Fibroblast of lung (primary cell): Measurements from ENCODE around the gene ABITRAM. TPM values are rescaled to one million over a fixed set of nuclear protein-coding genes. Genes with fewer than 3 reads are reported as not detected.

Source experiments
- DNase-seq, 2 donors: peaks; one replicate each; pipeline versions ENCODE4 v3.0.0 to v3.0.0-alpha.2; 2010; ENCODE audit warnings: low read depth in 2 of 2
- H2AFZ ChIP-seq: 2 replicates; pipeline ENCODE4 v1.5.1; 2012; ENCODE audit warnings: low read length, control low read depth, inconsistent platforms
- H3K27ac ChIP-seq: 2 replicates; pipeline ENCODE4 v1.5.1; 2011; ENCODE audit warnings: low read length, control low read depth; ENCODE audit not compliant: insufficient read depth
- H3K27me3 ChIP-seq: 2 replicates; pipeline ENCODE4 v1.5.1; 2011; ENCODE audit warnings: mild to moderate bottlenecking, low read length; ENCODE audit not compliant: control insufficient read depth, insufficient read depth
- H3K36me3 ChIP-seq: 2 replicates; pipeline ENCODE4 v1.5.1; 2011; ENCODE audit warnings: low read length; ENCODE audit not compliant: control insufficient read depth, insufficient read depth
- H3K4me1 ChIP-seq: 2 replicates; pipeline ENCODE4 v1.5.1; 2011; ENCODE audit warnings: low read length; ENCODE audit not compliant: control insufficient read depth, insufficient read depth; ENCODE audit errors: extremely low read depth
- H3K4me2 ChIP-seq: 2 replicates; pipeline ENCODE4 v1.5.1; 2011; ENCODE audit warnings: low read length, control low read depth; ENCODE audit not compliant: insufficient read depth; ENCODE audit errors: extremely low read depth
- H3K4me3 ChIP-seq, 4 experiments: fragments of 200-600 bp in 1 of 4; sonication (generic) in 1 of 4; replicated peaks in 1 of 4; 2 replicates each; pipeline ENCODE4 v1.5.1; 2011 to 2016; ENCODE audit warnings: low read length in 4 of 4, low read depth in 3 of 4, mild to moderate bottlenecking in 3 of 4, control low read depth in 2 of 4, inconsistent platforms in 1 of 4, mixed read lengths in 1 of 4; ENCODE audit not compliant: insufficient read depth in 1 of 4; ENCODE audit errors: control extremely low read depth in 1 of 4
- H3K79me2 ChIP-seq: 2 replicates; pipeline ENCODE4 v1.5.1; 2012; ENCODE audit warnings: mild to moderate bottlenecking, low read length, inconsistent platforms; ENCODE audit not compliant: control insufficient read depth, insufficient read depth
- H3K9ac ChIP-seq: 2 replicates; pipeline ENCODE4 v1.5.1; 2011; ENCODE audit warnings: mild to moderate bottlenecking, low read length, control low read depth; ENCODE audit not compliant: insufficient read depth
- H3K9me3 ChIP-seq: 2 replicates; pipeline ENCODE4 v1.5.1; 2012; ENCODE audit warnings: low read depth, low read length; ENCODE audit not compliant: control insufficient read depth, insufficient read depth
- H4K20me1 ChIP-seq: 2 replicates; pipeline ENCODE4 v1.5.1; 2011; ENCODE audit warnings: low read length; ENCODE audit not compliant: control insufficient read depth, insufficient read depth; ENCODE audit errors: extremely low read depth
- EZH2 ChIP-seq: IDR thresholded peaks from 2 replicates; pipeline ENCODE4 v1.5.1; 2012; ENCODE audit warnings: low read length, control low read depth, mild to moderate bottlenecking; ENCODE audit errors: missing control alignments
- polyA plus RNA-seq, 2 donors: library from polyadenylated mRNA; depleted of rRNA in 1 of 2; stranded (reverse) in 1 of 2; unstranded in 1 of 2; fragments of >200 nt; gene quantifications; 2 replicates each; pipeline ENCODE4 v1.2.1, GENCODE V29; 2011 to 2012; ENCODE audit warnings: missing spikeins in 1 of 2
- total RNA-seq: library from RNA; depleted of rRNA; stranded (reverse); fragments of >200 nt; gene quantifications from 2 replicates; pipeline ENCODE4 v1.2.1, GENCODE V29; 2014
- TF ChIP-seq, protein P1 (sequence below), 2 donors: IDR thresholded peaks in 1 of 2; conservative IDR thresholded peaks in 1 of 2; 1 replicate in 1 of 2; 2 replicates in 1 of 2; pipeline ENCODE4 v1.5.1; 2011 to 2012; ENCODE audit warnings: low read length in 2 of 2, control low read depth in 1 of 2, inconsistent platforms in 1 of 2, low read depth in 1 of 2, mild to moderate bottlenecking in 1 of 2

Gene ABITRAM
- total and polyA plus RNA-seq, 2 donors (not counting 1 experiment from before 2014, with no cell fraction given), result 8.8 to 24.8 TPM

DNA sequence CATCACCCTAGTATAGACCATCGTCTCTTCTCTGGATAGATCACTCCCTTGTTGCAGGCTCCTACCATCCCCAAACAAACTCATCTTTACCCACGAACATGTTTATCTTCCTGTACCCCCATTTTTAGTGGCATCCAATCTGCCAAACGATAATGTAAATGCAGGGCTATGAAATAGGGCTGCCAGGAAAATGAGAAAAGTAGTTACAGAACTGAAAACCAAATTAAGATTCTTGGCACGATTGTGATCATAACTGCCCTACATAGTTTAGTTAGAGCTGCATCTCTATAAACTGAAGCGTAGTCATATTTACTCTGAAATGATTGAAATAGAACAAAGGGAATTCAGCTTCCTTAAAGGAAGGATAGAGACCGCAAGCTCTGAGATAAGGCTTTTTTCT, 26.1 kb downstream of the ABITRAM start:
- Histone ChIP-seq H3K4me1 (no peaks in the 10 kb centered on the region), H4K20me1 (no peaks in the 10 kb centered on the region), H3K9ac (no peak overlapping the region), H2AFZ (no peak overlapping the region), H3K4me3 (no peak overlapping the region), H3K36me3 (no peaks in the 10 kb centered on the region), H3K79me2 (no peaks in the 10 kb centered on the region), H3K4me2 (no peak overlapping the region), H3K27ac (no peak overlapping the region), H3K9me3 (no peaks in the 10 kb centered on the region), H3K27me3 (no peaks in the 10 kb centered on the region)
- TF ChIP-seq, protein P1, sequence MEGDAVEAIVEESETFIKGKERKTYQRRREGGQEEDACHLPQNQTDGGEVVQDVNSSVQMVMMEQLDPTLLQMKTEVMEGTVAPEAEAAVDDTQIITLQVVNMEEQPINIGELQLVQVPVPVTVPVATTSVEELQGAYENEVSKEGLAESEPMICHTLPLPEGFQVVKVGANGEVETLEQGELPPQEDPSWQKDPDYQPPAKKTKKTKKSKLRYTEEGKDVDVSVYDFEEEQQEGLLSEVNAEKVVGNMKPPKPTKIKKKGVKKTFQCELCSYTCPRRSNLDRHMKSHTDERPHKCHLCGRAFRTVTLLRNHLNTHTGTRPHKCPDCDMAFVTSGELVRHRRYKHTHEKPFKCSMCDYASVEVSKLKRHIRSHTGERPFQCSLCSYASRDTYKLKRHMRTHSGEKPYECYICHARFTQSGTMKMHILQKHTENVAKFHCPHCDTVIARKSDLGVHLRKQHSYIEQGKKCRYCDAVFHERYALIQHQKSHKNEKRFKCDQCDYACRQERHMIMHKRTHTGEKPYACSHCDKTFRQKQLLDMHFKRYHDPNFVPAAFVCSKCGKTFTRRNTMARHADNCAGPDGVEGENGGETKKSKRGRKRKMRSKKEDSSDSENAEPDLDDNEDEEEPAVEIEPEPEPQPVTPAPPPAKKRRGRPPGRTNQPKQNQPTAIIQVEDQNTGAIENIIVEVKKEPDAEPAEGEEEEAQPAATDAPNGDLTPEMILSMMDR (conservative IDR thresholded peaks at IDR 0.05 in 1 of 2, IDR thresholded peaks at IDR 0.05 in 1 of 2; ENCODE audit: low read depth in 1 of 2, low read length in 2 of 2), result no peak
- no peak for TF ChIP-seq EZH2
- no peak for DNase-seq

DNA sequence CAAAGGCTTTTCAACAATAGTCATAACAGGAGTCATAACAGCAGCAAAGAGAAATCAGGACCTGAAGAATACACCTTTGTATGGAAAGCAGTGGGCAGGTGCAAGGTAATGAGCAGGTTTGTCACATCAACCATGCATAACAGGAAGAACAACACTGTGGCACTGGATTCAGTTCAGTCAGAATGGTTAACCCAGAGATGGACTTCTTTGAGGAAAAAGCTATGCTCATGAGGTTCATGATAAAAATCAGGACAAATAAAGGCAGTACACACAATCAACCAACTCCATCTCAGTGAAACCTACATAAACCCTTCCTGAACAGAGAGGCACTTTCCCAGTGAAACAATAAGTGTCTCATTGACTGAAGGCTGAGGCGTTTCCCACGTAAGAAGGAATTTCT, 27.0 kb downstream of the ABITRAM start:
- no peaks in the 10 kb centered on the region for H3K9me3 ChIP-seq
- no peaks in the 10 kb centered on the region for H4K20me1 ChIP-seq
- no peaks in the 10 kb centered on the region for H3K4me1 ChIP-seq
- H3K4me2 ChIP-seq, result no peak overlapping the region
- no peaks in the 10 kb centered on the region for H3K27me3 ChIP-seq
- no peaks in the 10 kb centered on the region for H3K79me2 ChIP-seq
- no peak overlapping the region for H3K9ac ChIP-seq
- DNase-seq, result no peak
- H2AFZ ChIP-seq, result no peak overlapping the region
- no peak overlapping the region for H3K27ac ChIP-seq
- H3K4me3 ChIP-seq, result no peak overlapping the region
- TF ChIP-seq, protein P1 (conservative IDR thresholded peaks at IDR 0.05 in 1 of 2, IDR thresholded peaks at IDR 0.05 in 1 of 2; ENCODE audit: low read depth in 1 of 2, low read length in 2 of 2), result no peak
- TF ChIP-seq EZH2, result no peak
- no peaks in the 10 kb centered on the region for H3K36me3 ChIP-seq

DNA sequence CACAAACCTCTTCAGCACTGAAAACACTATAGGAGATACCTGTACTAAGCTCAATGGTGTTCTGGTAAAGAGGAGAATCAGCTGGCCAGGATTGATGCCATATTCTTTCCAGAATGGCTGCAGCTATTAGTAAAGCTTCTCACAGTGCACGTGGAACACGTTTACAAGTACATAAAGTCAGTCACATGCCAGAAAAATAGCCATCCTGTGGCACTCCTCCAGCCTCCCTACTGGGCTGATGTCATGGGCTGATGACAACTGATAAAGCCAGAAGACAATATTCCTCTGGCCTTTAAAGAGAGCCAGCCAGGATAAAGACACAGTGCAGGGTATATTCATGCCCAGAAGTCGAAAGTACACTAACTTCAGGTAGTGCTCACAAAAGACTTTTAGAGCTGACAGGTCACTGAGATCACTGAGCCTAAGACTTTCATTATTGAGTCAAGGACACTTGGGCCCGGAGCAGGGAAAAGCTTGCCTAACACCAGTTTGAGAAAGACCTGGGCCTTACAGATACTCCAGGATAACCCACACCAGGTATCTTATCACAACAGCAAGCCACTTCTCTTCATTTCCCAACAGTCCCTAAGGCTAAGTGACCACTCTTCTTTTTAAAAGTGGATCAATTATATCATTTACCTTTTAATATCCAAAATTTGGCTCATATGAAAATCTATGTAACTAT, 29.4 kb downstream of the ABITRAM start:
- no peak for TF ChIP-seq EZH2
- TF ChIP-seq, protein P1 (conservative IDR thresholded peaks at IDR 0.05 in 1 of 2, IDR thresholded peaks at IDR 0.05 in 1 of 2; ENCODE audit: low read depth in 1 of 2, low read length in 2 of 2), result no peak
- Histone ChIP-seq H3K27me3 (no peaks in the 10 kb centered on the region), H3K4me1 (no peaks in the 10 kb centered on the region), H3K9me3 (no peaks in the 10 kb centered on the region), H3K9ac (no peak overlapping the region), H2AFZ (no peak overlapping the region), H4K20me1 (no peaks in the 10 kb centered on the region), H3K27ac (no peak overlapping the region), H3K4me3 (no peak overlapping the region), H3K4me2 (no peak overlapping the region), H3K79me2 (no peaks in the 10 kb centered on the region), H3K36me3 (peaks cover 2% of the 10 kb centered on the region)
- no peak for DNase-seq
